Kidney epithelial cell (primary cell): ENCODE results near the gene RAB3B. TPM values are rescaled to one million over a fixed set of nuclear protein-coding genes. Genes with fewer than 3 reads are reported as not detected.

Experiments used
- DNase-seq: peaks from one replicate; pipeline ENCODE4 v3.0.0-alpha.2; 2010; ENCODE audit warnings: low read depth
- H3K27me3 ChIP-seq: 2 replicates; pipeline ENCODE4 v1.6.0; 2011; ENCODE audit warnings: low read length; ENCODE audit not compliant: control insufficient read depth, insufficient read depth
- H3K36me3 ChIP-seq: 2 replicates; pipeline ENCODE4 v1.5.1; 2011; ENCODE audit warnings: low read length; ENCODE audit not compliant: control insufficient read depth, insufficient read depth
- H3K4me3 ChIP-seq: 2 replicates; pipeline ENCODE4 v1.5.1; 2011; ENCODE audit warnings: low read depth, mild to moderate bottlenecking, control low read depth, low read length
- CTCF ChIP-seq: IDR thresholded peaks from 2 replicates; pipeline ENCODE4 v1.5.1; 2011; ENCODE audit warnings: mild to moderate bottlenecking, moderate library complexity, low read length, control low read depth, inconsistent platforms; ENCODE audit not compliant: insufficient read depth, poor library complexity, severe bottlenecking
- total RNA-seq: library from RNA; depleted of rRNA; stranded (reverse); fragments of >200 nt; gene quantifications from 2 replicates; pipeline ENCODE4 v1.2.3, GENCODE V29; 2015

Gene RAB3B
- total RNA-seq, 1 donor from 2014 or later, result 35.9 TPM

DNA sequence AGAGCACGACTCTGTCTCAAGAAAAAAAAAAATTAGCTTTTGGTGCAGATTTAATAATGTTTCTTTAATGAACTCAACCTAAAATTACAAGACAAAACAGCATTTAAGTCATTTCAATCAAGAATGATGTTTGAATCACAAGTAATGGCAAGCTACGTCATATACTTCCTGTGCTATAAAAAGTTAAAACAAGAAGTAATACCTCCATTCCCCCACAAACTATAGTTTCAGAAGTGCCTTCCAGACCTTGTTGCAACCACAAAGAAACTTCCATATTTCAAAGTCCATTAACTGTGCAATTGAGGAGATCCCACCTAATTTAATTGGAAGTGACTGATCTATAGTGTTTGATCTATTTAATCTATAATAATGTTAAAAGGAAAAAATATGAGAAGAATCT, 127.1 kb downstream of the RAB3B start:
- no peaks in the 10 kb centered on the region for H3K36me3 ChIP-seq
- no peaks in the 10 kb centered on the region for H3K27me3 ChIP-seq
- DNase-seq, result no peak
- no peak for TF ChIP-seq CTCF
- no peak overlapping the region for H3K4me3 ChIP-seq

DNA sequence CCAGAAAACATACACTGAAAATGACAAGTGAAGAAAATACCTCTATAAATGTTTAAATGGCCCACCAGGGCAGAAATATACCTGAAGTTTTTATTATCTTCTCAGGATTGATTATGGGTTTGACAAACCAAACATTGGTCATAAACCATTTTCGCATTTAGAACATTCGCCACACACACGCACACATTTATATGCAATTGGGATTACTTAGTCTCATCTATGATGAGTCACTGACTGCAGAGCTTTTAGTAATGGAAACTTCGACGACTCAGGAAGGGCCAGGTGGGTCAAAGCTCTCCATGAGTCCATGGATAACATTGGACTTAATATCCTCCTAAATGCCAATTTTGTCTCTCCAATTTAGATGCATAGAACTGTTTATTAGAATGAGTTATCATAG, 128.8 kb downstream of the RAB3B start:
- Histone ChIP-seq H3K36me3 (no peaks in the 10 kb centered on the region), H3K27me3 (no peaks in the 10 kb centered on the region), H3K4me3 (no peak overlapping the region)
- TF ChIP-seq CTCF, result no peak
- DNase-seq, result no peak

DNA sequence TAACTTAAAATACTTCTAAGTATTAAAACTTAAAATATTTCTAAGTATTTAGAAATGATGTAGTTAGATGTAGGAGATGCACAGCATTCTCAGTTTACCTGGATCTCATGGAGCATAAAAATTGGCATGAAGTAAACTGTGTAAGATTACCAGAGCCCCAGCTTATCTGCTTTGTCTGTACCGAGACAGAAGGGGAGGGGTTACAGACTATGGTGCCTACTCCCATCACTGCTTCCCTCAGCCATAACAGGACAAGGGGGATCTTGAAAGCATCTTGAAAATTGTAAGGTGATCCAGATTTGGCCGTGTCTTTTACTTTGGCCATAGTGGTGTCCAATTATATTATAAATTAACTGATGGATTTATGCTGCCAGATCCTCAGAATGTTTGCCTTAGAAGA, 130.8 kb downstream of the RAB3B start:
- Histone ChIP-seq H3K27me3 (no peaks in the 10 kb centered on the region), H3K4me3 (no peak overlapping the region), H3K36me3 (no peaks in the 10 kb centered on the region)
- no peak for TF ChIP-seq CTCF
- DNase-seq, result no peak

DNA sequence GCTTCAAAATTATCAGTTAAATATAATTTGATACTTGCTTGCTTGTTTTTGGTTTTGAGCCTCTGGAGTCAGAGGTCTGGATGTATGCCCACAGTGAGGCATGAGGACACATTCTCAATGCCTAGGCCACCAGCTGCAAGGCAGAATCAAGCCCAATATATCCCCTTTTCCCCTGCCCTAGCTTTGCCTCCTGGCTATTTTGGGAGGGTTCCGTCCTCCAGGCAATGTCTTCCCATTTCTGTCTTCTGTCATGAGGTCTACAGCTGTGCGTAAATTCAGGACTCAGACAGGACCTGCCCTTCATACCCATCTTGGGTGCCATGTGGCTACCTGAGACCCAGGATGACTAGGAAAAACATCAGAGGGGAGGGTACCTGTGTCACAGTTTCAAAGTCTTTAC, 131.2 kb downstream of the RAB3B start:
- TF ChIP-seq CTCF, result no peak
- DNase-seq, result no peak
- Histone ChIP-seq H3K36me3 (no peaks in the 10 kb centered on the region), H3K4me3 (no peak overlapping the region), H3K27me3 (no peaks in the 10 kb centered on the region)

GRCh38 chr1:51858892-51859291, 131.6 kb downstream of the RAB3B start:
- no peak for TF ChIP-seq CTCF
- Histone ChIP-seq H3K4me3 (no peak overlapping the region), H3K27me3 (no peaks in the 10 kb centered on the region), H3K36me3 (no peaks in the 10 kb centered on the region)
- no peak for DNase-seq

Other genes with a start within 250 kb of the RAB3B start
- 59.8 and 62.2 TPM in 2 replicates for gene NRDC, start 112.0 kb downstream of the RAB3B start, total RNA-seq
- 13.0 and 19.9 TPM in 2 replicates for gene KTI12, start 43.1 kb upstream of the RAB3B start, total RNA-seq
- 62.1 and 62.8 TPM in 2 replicates for gene TXNDC12, start 64.5 kb upstream of the RAB3B start, total RNA-seq
- gene BTF3L4, start 65.6 kb upstream of the RAB3B start, total RNA-seq, result 76.9 and 83.6 TPM in 2 replicates
- gene ZFYVE9, start 151.4 kb upstream of the RAB3B start, total RNA-seq, result 17.1 and 18.4 TPM in 2 replicates